Tibial nerve (tissue), 4 donors: ENCODE data around the gene FGFR1OP2. TPM values are rescaled to one million over a fixed set of nuclear protein-coding genes. Genes with fewer than 3 reads are reported as not detected.

Experiments used
- DNase-seq, 2 donors: peaks; one replicate each; pipeline ENCODE4 v3.0.0-alpha.2; 2019; ENCODE audit warnings: low spot score in 2 of 2
- H3K27ac ChIP-seq, 4 donors: fragments of 200-600 bp; sonication (generic) in 3 of 4; one replicate each; pipeline ENCODE4 v1.5.1; 2017 to 2019; ENCODE audit warnings: mild to moderate bottlenecking in 1 of 4
- H3K27me3 ChIP-seq, 2 donors: fragments of 200-600 bp; sonication (generic) in 1 of 2; one replicate each; pipeline versions ENCODE4 v1.5.1 to v1.6.0; 2017 to 2019
- H3K36me3 ChIP-seq, 3 donors: fragments of 200-600 bp; sonication (generic); one replicate each; pipeline ENCODE4 v1.5.1; 2018 to 2019
- H3K4me1 ChIP-seq, 4 donors: fragments of 200-600 bp; sonication (generic) in 3 of 4; one replicate each; pipeline ENCODE4 v1.5.1; 2017 to 2019
- H3K4me3 ChIP-seq, 4 donors: fragments of 200-600 bp; sonication (generic) in 3 of 4; one replicate each; pipeline ENCODE4 v1.5.1; 2017 to 2019; ENCODE audit warnings: mild to moderate bottlenecking in 1 of 4, moderate library complexity in 1 of 4
- H3K9me3 ChIP-seq, 4 donors: fragments of 200-600 bp; sonication (generic) in 3 of 4; one replicate each; pipeline ENCODE4 v1.5.1; 2017 to 2019
- EP300 ChIP-seq, 2 donors: sonication (generic); formaldehyde crosslinking; IDR thresholded peaks; one replicate each; pipeline ENCODE4 v1.6.1; 2017; ENCODE audit warnings: antibody characterized with exemption in 2 of 2, mild to moderate bottlenecking in 1 of 2
- POLR2A ChIP-seq, 2 donors: fragments of 450-650 bp; IDR thresholded peaks; one replicate each; pipeline ENCODE4 v1.6.1; 2017; ENCODE audit warnings: antibody characterized with exemption in 2 of 2, mild to moderate bottlenecking in 2 of 2, moderate library complexity in 2 of 2
- WGBS, 2 donors: methylation state at CpG; one replicate each; pipeline ENCODE4 v1.1.5; 2018; 5-methylcytosine and 5-hydroxymethylcytosine counted together
- total RNA-seq, 4 donors: library from RNA; depleted of rRNA; stranded (reverse); fragments of >200 nt; gene quantifications; one replicate each; pipeline ENCODE4 v1.1.0, GENCODE V29; 2016
- TF ChIP-seq, protein P1 (sequence below), 5 experiments: fragments of 200-600 bp in 3 of 5; fragments of 450-650 bp in 2 of 5; sonication (generic) in 3 of 5; IDR thresholded peaks; one replicate each; pipeline ENCODE4 v1.5.1; 2016 to 2019; ENCODE audit warnings: antibody characterized with exemption in 5 of 5, mild to moderate bottlenecking in 3 of 5, moderate library complexity in 2 of 5

The FGFR1OP2 gene
- total RNA-seq, 4 donors from 2014 or later: 106 to 142 (median 129) TPM

DNA sequence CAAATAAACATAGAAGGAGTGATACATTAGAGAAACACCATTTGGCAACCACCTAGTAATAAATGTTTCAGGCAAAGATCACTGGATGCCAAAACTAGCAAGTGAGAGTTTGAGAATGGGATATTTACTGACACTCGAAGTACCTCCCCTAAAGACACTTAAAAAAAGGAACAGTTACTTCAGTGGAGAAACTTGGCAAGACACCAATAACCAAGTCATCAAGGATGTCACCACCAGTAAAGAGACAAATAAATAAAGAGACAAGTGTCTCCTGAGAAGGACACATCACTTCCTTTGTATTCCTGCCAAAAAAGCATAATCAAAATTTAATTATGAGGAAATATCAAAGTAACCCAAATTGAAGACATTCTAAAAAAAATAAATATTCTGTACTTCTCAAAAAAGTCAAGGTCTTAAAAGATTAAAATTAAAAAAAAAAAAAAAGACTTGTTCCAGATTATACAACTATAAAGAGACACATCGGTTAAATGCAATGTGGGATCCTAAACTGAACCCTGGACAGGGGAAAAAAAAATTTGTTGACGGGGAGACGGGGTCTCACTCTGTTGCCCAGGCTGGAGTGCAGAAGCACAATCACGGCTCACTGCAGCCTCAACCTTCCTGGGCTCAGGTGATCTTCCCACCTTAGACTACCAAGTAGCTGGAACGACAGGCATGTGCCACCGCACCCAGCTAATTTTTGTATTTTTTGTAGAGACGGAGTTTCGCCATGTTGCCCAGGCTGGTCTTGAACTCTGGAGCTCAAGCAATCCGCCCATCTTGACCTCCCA is 49.6 kb downstream of the FGFR1OP2 start:
- Histone ChIP-seq H3K4me1 (peaks cover 0 to 15% (median 0%) of the 10 kb centered on the region in 4 donors), H3K4me3 (no peak overlapping the region), H3K36me3 (peaks cover 0 to 52% (median 6%) of the 10 kb centered on the region in 3 donors), H3K27ac (peak overlapping the region in 2 of 4 donors; percentile 29 to 47), H3K9me3 (no peaks in the 10 kb centered on the region), H3K27me3 (no peaks in the 10 kb centered on the region)
- peak in 1 of 2 donors; percentile 22 for DNase-seq
- WGBS, 2 donors: 87% methylated on average over 10 of the region's 10 CpGs
- TF ChIP-seq EP300 (IDR thresholded peaks at IDR 0.05) (peak in 1 of 2 donors; percentile 26), POLR2A (IDR thresholded peaks at IDR 0.05) (no peak)

DNA sequence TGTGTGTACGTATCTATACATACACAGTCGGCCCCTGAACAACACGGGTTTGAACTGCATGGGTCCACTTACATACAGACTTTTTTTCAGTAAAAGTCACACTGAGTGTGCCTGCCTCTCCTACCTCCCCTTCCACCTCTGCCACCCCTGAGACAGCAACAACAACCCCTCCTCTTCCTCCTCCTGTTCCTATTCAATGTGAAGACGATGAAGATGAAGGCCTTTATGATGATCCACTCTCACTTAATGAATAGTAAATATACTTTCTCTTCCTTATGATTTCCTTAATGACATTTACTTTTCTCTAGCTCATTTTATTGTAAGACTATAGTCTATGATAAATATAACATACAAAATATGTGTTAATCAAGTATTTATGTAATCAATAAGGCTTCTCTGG is 50.4 kb downstream of the FGFR1OP2 start:
- TF ChIP-seq, protein P1, sequence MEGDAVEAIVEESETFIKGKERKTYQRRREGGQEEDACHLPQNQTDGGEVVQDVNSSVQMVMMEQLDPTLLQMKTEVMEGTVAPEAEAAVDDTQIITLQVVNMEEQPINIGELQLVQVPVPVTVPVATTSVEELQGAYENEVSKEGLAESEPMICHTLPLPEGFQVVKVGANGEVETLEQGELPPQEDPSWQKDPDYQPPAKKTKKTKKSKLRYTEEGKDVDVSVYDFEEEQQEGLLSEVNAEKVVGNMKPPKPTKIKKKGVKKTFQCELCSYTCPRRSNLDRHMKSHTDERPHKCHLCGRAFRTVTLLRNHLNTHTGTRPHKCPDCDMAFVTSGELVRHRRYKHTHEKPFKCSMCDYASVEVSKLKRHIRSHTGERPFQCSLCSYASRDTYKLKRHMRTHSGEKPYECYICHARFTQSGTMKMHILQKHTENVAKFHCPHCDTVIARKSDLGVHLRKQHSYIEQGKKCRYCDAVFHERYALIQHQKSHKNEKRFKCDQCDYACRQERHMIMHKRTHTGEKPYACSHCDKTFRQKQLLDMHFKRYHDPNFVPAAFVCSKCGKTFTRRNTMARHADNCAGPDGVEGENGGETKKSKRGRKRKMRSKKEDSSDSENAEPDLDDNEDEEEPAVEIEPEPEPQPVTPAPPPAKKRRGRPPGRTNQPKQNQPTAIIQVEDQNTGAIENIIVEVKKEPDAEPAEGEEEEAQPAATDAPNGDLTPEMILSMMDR (IDR thresholded peaks at IDR 0.05): no peak
- TF ChIP-seq POLR2A (IDR thresholded peaks at IDR 0.05) (no peak), EP300 (IDR thresholded peaks at IDR 0.05) (no peak)
- Histone ChIP-seq H3K36me3 (peaks cover 0 to 53% (median 6%) of the 10 kb centered on the region in 3 donors), H3K27ac (no peak overlapping the region), H3K4me3 (no peak overlapping the region), H3K4me1 (peaks cover 0 to 15% (median 0%) of the 10 kb centered on the region in 4 donors), H3K27me3 (no peaks in the 10 kb centered on the region), H3K9me3 (no peaks in the 10 kb centered on the region)
- WGBS, 2 donors: 89% methylated on average over 4 of the region's 4 CpGs
- no peak for DNase-seq

DNA sequence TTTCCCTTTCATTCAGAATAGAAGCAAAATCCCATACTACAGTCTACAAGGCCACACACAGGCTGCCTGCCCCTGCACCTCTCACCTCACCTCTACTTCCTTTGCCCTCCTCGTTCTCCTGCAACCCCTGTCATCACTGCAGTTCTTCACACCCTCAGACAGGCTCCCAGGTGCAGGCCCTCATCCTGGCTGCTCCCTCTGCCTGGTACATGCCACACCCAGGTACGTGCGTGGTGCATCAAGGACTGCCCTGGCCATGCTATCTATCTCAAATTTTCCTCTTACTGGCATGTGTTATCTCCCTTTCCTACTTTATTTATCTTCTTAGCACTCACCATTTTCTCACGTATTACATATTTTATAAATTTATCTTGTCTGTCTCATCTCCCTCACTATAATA is 51.6 kb downstream of the FGFR1OP2 start:
- Histone ChIP-seq H3K9me3 (no peaks in the 10 kb centered on the region), H3K27ac (no peak overlapping the region), H3K4me3 (no peak overlapping the region), H3K36me3 (peaks cover 0 to 63% (median 9%) of the 10 kb centered on the region in 3 donors), H3K27me3 (no peaks in the 10 kb centered on the region), H3K4me1 (peaks cover 0 to 15% (median 0%) of the 10 kb centered on the region in 4 donors)
- 79 to 87% methylated on average over 4 of the region's 4 CpGs for WGBS, 2 donors
- TF ChIP-seq, protein P1 (IDR thresholded peaks at IDR 0.05): no peak
- TF ChIP-seq EP300 (IDR thresholded peaks at IDR 0.05): no peak
- no peak for TF ChIP-seq POLR2A (IDR thresholded peaks at IDR 0.05)
- DNase-seq: no peak

DNA sequence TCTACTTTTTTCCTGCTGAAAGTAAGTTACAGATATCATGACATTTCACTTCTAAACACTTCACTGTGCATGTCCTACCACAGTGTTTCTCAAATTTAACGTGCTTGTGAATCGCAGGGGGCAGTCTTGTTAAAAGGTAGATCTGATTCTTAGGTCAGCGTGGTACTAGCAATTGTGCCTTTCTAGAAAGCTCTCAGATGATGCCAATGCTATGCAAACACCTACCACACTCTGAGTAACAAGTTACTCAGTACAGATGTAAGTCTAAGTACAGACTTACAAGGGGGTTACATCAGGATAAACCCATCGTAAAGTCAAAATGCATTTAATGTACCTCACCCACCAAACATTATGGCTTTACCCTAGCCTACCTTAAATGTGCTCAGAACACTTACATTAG is 53.6 kb downstream of the FGFR1OP2 start:
- 94 to 97% methylated on average over 4 of the region's 4 CpGs for WGBS, 2 donors
- Histone ChIP-seq H3K27me3 (no peaks in the 10 kb centered on the region), H3K4me3 (no peak overlapping the region), H3K36me3 (peaks cover 0 to 73% (median 16%) of the 10 kb centered on the region in 3 donors), H3K27ac (no peak overlapping the region), H3K9me3 (no peaks in the 10 kb centered on the region), H3K4me1 (peaks cover 0 to 14% (median 0%) of the 10 kb centered on the region in 4 donors)
- no peak for TF ChIP-seq EP300 (IDR thresholded peaks at IDR 0.05)
- TF ChIP-seq POLR2A (IDR thresholded peaks at IDR 0.05): no peak
- TF ChIP-seq, protein P1 (IDR thresholded peaks at IDR 0.05): no peak
- DNase-seq: no peak

DNA sequence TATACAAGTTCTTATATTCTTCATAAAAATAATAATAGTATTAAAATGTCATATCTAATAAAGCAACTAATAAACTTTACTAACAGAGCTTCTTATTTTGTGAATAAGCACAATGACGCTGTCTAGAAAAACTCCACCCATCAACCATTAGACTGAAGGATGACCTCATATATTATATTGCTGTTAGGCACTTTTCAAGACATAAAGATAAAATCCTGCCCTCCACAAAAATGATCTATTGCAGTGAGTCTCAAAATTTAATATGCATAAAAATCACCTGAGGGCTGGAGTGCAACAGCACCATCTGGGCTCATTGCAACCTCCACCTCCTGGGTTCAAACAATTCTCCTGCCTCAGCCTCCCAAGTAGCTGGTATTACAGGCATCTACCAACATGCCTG is 55.8 kb downstream of the FGFR1OP2 start:
- Histone ChIP-seq H3K4me3 (no peak overlapping the region), H3K9me3 (no peaks in the 10 kb centered on the region), H3K36me3 (peaks cover 0 to 82% (median 16%) of the 10 kb centered on the region in 3 donors), H3K27ac (no peak overlapping the region), H3K27me3 (no peaks in the 10 kb centered on the region), H3K4me1 (no peaks in the 10 kb centered on the region)
- DNase-seq: no peak
- 79 to 83% methylated on average over 1 of the region's 1 CpG for WGBS, 2 donors
- TF ChIP-seq, protein P1 (IDR thresholded peaks at IDR 0.05): no peak
- no peak for TF ChIP-seq POLR2A (IDR thresholded peaks at IDR 0.05)
- TF ChIP-seq EP300 (IDR thresholded peaks at IDR 0.05): no peak
